ENCODE measurements around the gene WDR1.

Gene WDR1

DNA sequence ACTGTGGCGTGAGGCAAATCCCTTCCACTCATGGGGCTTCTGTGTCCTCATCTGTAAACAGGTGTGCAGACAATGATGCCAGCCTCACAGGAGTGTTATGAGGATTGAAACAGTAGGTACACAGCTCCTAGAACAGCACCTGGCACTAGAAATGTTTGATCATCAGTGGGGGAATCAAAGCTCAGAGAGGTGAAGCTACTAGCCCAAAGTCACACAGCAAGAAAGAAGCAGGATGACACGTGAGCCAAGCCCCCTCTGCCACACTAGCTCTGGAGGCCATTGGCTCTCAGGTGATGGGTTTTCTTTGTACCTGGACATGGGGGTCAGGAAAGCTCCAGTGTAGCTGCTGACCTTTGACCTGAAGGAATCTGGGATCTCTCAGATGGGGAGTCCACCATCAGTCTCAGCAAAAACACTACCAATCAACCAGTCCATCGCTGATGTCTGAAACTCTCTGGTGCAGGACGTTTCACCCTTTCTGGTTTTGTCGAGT is 81.9 kb downstream of the WDR1 start:
- DNase-seq, result no peak

DNA sequence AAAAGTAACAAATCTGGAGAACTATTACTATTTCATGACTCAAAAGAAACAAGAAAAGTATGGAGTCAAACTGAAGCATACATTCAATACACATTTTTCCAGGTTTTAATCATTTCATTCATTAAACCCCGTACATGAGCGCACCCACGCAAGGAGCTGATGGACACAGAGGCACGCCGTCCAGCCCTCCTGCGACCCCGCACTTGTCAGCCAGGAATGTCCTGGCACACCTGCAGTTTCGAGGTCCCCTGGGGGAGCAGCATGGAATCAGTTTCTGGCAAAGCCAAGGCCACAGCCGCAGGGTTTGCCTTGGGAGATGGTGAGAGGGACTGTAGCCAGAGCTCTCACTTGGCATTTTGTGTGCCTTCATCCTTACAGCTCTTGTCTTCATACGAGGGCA is 82.5 kb downstream of the WDR1 start:
- DNase-seq, result no peak

DNA sequence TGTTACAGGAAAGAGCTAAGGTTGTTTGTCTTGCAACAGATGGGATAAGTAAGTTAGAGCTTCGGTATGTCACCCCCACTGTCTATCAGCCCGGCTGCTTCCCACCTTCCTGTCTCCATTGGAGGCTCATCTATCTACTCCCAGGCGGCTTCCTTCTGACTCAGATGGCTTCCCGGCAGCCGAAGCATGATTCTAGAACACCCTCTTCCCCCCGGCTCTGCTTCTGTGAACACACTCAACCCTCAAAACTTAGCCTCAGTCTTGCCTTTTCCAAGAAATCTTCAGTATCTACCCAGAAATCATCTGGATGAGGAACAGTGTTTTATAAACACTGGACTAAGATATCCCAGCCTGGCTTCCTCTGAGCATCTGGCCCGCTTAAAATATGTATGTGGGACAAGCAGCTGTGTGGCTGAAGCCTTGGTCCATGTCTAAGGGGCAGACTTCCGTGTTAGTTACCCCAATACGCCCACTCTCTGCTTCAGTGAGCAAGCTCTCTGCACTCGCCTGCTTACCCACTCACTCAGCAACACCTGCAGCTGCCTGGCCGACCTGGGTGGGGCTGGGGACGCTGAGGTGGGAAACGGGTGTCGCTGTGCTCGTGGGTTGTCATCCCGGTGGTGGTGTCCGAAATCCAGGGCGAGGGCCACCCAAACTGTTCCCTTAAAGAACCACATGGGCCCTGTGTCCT is 83.3 kb downstream of the WDR1 start:
- DNase-seq, result no peak

DNA sequence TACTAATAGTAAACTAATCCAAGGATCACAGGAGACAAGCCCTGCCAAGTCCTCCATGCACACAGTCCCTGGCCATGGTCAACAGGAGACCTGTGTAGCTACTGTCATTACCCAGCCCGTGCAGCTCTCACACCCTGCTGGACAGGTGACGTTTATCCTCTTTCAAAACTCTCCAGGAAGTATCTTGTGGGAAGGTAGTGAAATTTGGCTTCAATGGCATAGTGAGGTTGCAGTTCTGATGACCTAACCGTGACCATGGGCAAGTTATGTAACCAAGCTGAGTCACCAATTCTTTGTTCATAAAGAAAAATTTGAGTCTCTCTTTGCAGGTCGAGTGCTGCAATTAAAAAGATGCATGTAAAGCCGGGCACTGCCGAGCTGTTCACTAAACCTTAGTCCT is 84.0 kb downstream of the WDR1 start:
- DNase-seq, result no peak

DNA sequence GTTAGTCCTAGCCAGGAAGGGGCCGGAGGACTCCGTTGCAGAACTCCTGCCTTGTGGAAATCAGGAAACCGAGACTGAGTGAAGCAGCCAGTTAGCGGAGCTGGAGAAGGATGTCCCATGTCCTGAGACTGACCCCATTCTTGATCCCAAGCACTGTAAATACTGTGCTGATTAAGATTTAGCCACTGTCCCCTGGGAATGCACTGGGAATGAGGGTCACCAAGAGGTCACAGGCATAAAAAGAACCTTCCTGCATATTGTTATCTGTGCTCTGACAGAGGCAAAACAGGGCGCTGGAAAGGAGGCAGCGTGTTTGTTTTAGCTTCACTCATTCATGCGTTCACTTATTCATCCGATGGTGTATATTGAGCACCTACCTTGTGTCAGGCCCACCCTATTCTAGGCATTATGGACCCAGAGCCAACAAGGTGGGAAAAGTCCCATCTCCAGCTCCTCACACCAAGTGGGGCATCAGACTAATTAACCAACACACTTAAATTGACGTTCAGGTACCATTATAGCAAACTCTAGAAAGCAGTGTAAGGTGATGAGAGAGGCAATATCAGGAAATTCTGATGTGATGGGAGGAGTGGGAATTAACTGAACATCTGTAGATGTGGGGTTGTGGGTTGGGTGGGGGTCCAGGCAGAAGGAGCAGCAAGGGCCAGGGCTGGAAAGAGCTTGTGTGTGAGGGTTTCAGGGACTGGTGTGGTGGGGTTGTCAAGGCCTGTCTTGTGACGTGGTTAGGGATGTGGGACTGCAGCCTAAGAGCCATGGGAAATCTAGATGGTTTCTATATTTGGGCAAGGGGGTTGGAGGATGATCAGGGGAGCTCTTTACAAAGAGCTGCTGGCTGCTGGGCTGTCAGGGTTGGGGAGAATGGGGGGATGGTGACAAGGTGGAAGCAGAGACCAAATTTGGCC is 84.7 kb downstream of the WDR1 start:
- DNase-seq, result no peak

DNA sequence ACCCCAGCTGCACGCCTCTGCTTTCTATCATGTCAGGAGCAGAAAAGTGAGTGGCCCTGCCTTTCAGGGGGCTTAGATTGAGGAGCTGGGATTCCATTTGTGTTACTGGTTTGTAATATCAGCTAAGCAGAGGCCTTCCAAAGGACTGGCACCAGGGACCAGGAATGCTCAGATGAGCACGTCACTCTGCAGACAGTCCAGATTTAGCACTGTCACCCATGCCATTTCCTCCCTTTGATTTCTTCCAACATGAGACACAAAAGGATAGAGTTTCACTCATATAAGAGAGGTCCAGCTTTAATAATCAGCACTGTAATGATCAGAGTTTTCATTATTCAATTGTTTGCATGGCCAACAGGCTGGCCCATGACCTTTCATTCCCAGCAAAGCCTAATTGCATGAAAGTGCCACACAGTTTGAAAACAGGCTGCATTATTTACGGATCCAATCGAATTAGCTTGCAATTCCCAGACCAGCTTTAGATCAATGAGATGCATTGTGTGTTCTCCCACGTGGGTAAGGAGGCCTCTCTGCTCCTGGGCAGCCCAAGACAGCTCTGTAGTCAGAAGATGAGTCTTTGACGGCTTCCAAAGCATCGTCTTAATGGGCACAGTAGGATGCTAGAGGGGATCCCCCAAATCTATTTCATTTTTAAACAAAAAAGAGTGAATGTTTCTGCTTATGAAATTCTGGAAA is 85.5 kb downstream of the WDR1 start:
- DNase-seq, result no peak

DNA sequence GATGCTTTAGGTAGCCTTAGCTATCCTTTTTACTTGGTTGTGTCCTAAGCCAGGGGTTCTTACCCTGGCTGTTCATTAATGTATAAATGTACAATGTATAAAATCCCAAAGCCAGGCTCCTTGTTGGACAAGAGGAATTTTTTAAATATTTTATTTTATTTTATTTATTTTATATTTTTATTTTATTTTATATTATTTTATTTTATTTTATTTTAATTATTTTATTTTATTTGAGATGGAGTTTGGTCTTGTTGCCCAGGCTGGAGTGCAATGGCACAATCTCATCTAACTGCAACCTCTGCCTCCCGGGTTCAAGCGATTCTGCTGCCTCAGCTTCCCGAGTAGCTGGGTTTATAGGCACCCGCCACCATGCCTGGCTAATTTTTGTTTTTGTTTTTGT is 87.2 kb downstream of the WDR1 start:
- DNase-seq, result no peak

DNA sequence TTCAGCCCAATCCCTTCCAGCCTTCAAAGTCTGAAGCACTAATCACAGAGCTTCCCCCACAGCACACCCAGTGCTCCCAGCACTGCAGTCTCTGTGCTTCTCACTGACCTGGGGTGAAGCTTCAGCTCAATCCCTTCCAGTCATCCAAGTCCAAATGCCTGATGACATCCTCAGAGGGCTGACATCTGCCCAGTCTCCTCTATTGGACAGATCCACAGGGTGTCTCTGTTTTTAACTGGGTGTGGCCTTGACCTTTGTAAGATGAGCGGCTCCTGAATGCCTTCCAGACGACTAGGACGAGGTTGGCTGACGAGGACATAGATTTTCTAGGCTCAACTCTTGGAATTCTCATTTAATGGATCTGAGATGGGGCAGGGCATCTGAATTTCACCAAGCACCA is 87.7 kb downstream of the WDR1 start:
- no peak for DNase-seq

DNA sequence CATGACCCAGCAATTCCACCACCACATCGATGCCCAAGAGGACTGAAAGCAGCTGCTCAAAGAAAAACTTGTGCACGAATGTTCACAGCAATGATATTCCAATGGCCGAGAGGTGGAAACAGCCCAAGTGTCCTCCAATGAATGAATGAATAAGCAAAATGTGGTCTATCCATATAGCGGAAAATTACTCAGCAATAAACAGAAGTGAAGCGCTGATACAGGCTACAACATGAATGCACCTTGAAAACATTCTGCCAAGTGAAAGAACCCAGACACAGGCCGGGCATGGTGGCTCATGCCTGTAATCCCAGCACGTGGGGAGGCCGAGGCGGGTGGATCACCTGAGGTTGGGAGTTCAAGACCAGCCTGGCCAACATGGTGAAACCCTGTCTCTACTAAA is 90.1 kb downstream of the WDR1 start:
- DNase-seq, result no peak

DNA sequence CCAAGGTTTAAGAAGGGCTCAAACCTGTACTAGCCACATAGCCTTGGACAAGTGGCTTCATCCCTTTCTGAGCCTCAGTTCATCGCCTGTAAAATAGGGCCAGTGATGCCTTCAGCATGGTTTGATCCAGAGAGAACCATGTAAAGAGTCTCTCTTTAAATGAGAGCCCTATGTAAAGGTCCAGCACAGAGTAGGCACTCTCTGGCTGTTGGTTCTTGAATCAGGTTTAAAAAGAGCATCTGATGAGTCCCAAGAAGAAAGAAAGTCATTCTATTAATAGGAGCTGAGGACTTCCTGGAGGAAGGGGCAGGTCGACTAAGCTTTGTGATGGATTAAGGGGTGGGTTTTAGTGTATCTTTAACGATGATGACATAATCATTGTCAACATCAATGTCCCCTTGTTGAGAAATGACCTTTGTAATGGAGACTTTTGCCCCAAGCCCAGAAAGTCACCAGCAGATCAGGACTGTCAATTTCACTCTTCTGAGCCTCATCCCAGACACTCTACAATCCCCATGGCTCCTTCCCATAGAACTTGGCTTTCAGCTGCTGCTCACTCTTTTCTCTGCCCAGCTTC is 91.3 kb downstream of the WDR1 start:
- DNase-seq, result no peak
